ENCODE data around the gene LGR4. TPM values are rescaled to one million over a fixed set of nuclear protein-coding genes. Genes with fewer than 3 reads are reported as not detected.
"Not testable (repeated sequence)": the region's sequence is repeated elsewhere in the genome, so short reads cannot be mapped to it uniquely, and the experiment has no call there.

The LGR4 gene
- total RNA-seq, 2 experiments from 2014 or later = 0.06 to 1.2 TPM

DNA sequence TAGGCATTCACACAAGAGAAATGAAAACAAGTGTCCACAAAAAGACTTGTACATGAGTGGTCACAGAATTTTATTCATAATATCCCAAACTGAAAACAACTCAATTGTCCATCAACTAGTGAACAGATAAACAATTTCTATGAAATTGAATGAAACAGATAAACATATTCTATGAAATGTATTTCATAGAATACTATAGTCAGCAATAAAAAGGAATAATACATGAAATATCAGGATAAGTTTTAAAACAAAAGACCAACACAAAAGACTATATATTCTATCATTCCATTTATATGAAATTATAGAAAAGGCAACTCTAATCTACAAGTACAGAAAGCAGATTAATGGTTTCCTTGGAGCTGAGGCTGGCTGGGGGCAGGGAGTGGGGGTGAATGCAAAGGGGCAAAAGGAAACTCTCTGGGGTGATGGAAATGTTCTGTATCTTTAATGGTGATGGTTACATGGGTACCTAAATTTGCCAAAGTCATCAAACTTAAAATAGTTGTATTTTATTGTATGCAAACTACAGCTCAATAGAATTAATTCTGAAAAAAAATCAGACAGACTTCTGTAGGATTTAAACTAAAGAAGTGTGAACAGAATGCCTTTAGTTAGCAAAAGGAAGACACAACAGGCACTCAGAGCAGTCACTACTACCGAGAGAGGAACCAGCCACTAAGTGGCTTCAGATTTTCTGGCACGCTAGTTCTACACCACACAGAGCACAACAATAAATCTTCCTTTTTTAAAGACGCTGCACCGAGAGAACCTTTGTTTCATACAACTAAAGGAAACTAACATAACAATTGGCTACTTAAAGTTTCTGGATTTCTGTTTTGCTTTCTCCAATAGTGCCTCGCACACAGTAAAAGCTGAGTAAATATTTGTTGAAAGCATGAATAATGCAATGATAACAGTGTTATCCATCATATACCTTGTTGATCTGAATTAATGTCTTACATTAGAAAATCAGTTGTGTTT is 124.9 kb downstream of the LGR4 start:
- Histone ChIP-seq H4K20me1 (ENCODE audit: insufficient read depth, low read length) (no peaks in the 10 kb centered on the region), H3K27ac (ENCODE audit: low read depth, low read length, poor library complexity, severe bottlenecking) (no peak overlapping the region), H3K9me2 (ENCODE audit: insufficient read depth, low read length) (no peaks in the 10 kb centered on the region), H2AFZ (ENCODE audit: low read length) (no peak overlapping the region), H3K4me1 (ENCODE audit: insufficient read depth, low read length, poor library complexity, severe bottlenecking) (no peaks in the 10 kb centered on the region), H3K36me3 (ENCODE audit: insufficient read depth, low read length) (peaks cover 46% of the 10 kb centered on the region), H3K9me3 (ENCODE audit: low read length) (no peaks in the 10 kb centered on the region), H3K4me2 (ENCODE audit: low read length) (no peak overlapping the region), H3K4me3 (ENCODE audit: low read depth, low read length, poor library complexity, severe bottlenecking) (no peak overlapping the region), H3K79me2 (ENCODE audit: insufficient read depth, low read depth, low read length) (no peaks in the 10 kb centered on the region)
- no TSS peak for BruUV-seq (replicated peaks)
- TF ChIP-seq, protein P1, sequence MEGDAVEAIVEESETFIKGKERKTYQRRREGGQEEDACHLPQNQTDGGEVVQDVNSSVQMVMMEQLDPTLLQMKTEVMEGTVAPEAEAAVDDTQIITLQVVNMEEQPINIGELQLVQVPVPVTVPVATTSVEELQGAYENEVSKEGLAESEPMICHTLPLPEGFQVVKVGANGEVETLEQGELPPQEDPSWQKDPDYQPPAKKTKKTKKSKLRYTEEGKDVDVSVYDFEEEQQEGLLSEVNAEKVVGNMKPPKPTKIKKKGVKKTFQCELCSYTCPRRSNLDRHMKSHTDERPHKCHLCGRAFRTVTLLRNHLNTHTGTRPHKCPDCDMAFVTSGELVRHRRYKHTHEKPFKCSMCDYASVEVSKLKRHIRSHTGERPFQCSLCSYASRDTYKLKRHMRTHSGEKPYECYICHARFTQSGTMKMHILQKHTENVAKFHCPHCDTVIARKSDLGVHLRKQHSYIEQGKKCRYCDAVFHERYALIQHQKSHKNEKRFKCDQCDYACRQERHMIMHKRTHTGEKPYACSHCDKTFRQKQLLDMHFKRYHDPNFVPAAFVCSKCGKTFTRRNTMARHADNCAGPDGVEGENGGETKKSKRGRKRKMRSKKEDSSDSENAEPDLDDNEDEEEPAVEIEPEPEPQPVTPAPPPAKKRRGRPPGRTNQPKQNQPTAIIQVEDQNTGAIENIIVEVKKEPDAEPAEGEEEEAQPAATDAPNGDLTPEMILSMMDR (conservative IDR thresholded peaks at IDR 0.05; ENCODE audit: low read length) = no peak
- TF ChIP-seq EZH2phosphoT487 (IDR thresholded peaks at IDR 0.05; ENCODE audit: borderline replicate concordance, low read depth, low read length) = no peak
- POLR2A ChIA-PET = interaction anchor here (0.8 kb wide), 1 partner anchor 19 kb away, joined by 9 read pairs; no protein-coding TSS in a partner anchor
- CTCF ChIA-PET (ENCODE audit: unreplicated experiment) = no interaction called here
- DNase-seq (ENCODE audit: low spot score) = no peak
- intact Hi-C loops (cut with micrococcal nuclease; ENCODE audit: unreplicated experiment) = no loop called here

DNA sequence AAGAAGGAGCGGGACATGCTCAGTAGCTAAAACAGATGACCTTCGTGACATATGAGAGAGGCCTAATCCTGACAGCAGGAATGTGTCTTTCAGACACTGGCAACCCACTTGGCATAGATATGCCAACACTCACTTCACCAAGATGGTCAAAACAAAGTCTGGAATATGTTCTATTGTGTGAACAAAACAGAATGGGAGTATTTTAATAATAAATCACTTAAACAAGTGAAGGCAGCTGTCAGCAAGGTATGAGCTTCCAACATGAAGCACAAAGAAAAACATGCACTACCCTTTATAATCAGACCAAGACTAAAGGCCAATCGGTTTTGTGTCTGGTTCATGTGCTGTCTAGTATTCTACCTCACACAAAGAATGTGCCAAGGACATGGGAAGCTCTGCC is 132.6 kb downstream of the LGR4 start:
- TF ChIP-seq, protein P1 (conservative IDR thresholded peaks at IDR 0.05; ENCODE audit: low read length) = no peak
- TF ChIP-seq EZH2phosphoT487 (IDR thresholded peaks at IDR 0.05; ENCODE audit: borderline replicate concordance, low read depth, low read length) = no peak
- no peak overlapping the region for H2AFZ ChIP-seq (ENCODE audit: low read length)
- H4K20me1 ChIP-seq (ENCODE audit: insufficient read depth, low read length) = no peaks in the 10 kb centered on the region
- no peaks in the 10 kb centered on the region for H3K9me2 ChIP-seq (ENCODE audit: insufficient read depth, low read length)
- peaks cover 37% of the 10 kb centered on the region for H3K36me3 ChIP-seq (ENCODE audit: insufficient read depth, low read length)
- H3K27ac ChIP-seq (ENCODE audit: low read depth, low read length, poor library complexity, severe bottlenecking) = no peak overlapping the region
- no peak overlapping the region for H3K4me3 ChIP-seq (ENCODE audit: low read depth, low read length, poor library complexity, severe bottlenecking)
- POLR2A ChIA-PET = interaction anchor here (0.6 kb wide), 1 partner anchor 394 kb away, joined by 3 read pairs; no protein-coding TSS in a partner anchor
- DNase-seq (ENCODE audit: low spot score) = no peak
- H3K9me3 ChIP-seq (ENCODE audit: low read length) = no peaks in the 10 kb centered on the region
- no peak overlapping the region for H3K4me2 ChIP-seq (ENCODE audit: low read length)
- no peaks in the 10 kb centered on the region for H3K4me1 ChIP-seq (ENCODE audit: insufficient read depth, low read length, poor library complexity, severe bottlenecking)
- CTCF ChIA-PET (ENCODE audit: unreplicated experiment) = interaction anchor here (1.0 kb wide), 1 partner anchor 194 kb away, joined by 3 read pairs; no protein-coding TSS in a partner anchor
- no peaks in the 10 kb centered on the region for H3K79me2 ChIP-seq (ENCODE audit: insufficient read depth, low read depth, low read length)
- intact Hi-C loops (cut with micrococcal nuclease; ENCODE audit: unreplicated experiment) = no loop called here
- BruUV-seq (replicated peaks) = no TSS peak

DNA sequence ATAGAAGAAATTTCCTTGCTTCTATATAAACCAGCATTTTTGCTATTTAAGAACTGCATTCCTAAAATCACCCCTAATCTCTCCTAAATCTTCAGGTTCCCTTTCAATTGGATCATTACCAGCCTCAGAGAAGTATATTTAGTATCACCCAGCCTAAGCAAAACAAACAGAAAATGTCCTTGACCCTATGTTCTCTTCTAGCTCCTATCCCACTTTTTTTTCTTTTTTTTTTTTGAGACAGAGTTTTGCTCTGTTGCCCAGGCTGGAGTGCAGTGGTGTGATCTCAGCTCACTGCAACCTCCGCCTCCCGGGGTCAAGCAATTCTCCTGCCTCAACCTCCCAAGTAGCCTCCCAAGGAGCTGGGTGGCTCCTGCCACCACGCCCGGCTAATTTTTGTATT is 137.8 kb downstream of the LGR4 start:
- H3K79me2 ChIP-seq (ENCODE audit: insufficient read depth, low read depth, low read length); intact Hi-C loops (cut with micrococcal nuclease; ENCODE audit: unreplicated experiment); H3K9me3 ChIP-seq (ENCODE audit: low read length); POLR2A ChIA-PET; CTCF ChIA-PET (ENCODE audit: unreplicated experiment); BruUV-seq (replicated peaks); H3K4me2 ChIP-seq (ENCODE audit: low read length); H3K9me2 ChIP-seq (ENCODE audit: insufficient read depth, low read length); H3K4me1 ChIP-seq (ENCODE audit: insufficient read depth, low read length, poor library complexity, severe bottlenecking); H4K20me1 ChIP-seq (ENCODE audit: insufficient read depth, low read length); H3K4me3 ChIP-seq (ENCODE audit: low read depth, low read length, poor library complexity, severe bottlenecking); DNase-seq (ENCODE audit: low spot score); H3K27ac ChIP-seq (ENCODE audit: low read depth, low read length, poor library complexity, severe bottlenecking); H2AFZ ChIP-seq (ENCODE audit: low read length): not testable (repeated sequence)
- H3K36me3 ChIP-seq (ENCODE audit: insufficient read depth, low read length) = peaks cover 36% of the 10 kb centered on the region

Measured in OCI-LY7 (cell line).